ENCODE measurements around the gene TSPAN16.
A peak's percentile ranks its signal among the peaks of the same experiment; 100 is the strongest.

TSPAN16 gene

GRCh38 chr19:11293433-11294389, 2.2 kb upstream of the TSPAN16 start (continued):
- no peak for TF ChIP-seq ZSCAN16 (tag by site-specific recombination; IDR thresholded peaks at IDR 0.05)
- TF ChIP-seq GLI4 (tag by site-specific recombination; IDR thresholded peaks at IDR 0.05) = no peak
- TF ChIP-seq ZSCAN30 (tag by site-specific recombination; IDR thresholded peaks at IDR 0.05) = no peak
- no peak for TF ChIP-seq ZFP37 (tag by site-specific recombination; IDR thresholded peaks at IDR 0.05)
- TF ChIP-seq REPIN1 (tag by site-specific recombination; IDR thresholded peaks at IDR 0.05; ENCODE audit: low read depth) = no peak
- no peak for TF ChIP-seq ZNF776 (tag by site-specific recombination; IDR thresholded peaks at IDR 0.05; ENCODE audit: borderline replicate concordance)
- peak; percentile 100 for TF ChIP-seq ZNF394 (tag by site-specific recombination; IDR thresholded peaks at IDR 0.05; ENCODE audit: borderline replicate concordance)
- TF ChIP-seq ZNF138 (tag by site-specific recombination; IDR thresholded peaks at IDR 0.05; ENCODE audit: borderline replicate concordance) = no peak
- TF ChIP-seq ZNF292 (tag by site-specific recombination; IDR thresholded peaks at IDR 0.05; ENCODE audit: borderline replicate concordance, low read depth) = no peak
- no peak for TF ChIP-seq ZNF571 (tag by site-specific recombination; IDR thresholded peaks at IDR 0.05)
- TF ChIP-seq ZNF610 (tag by site-specific recombination; IDR thresholded peaks at IDR 0.05; ENCODE audit: borderline replicate concordance) = no peak
- peak; percentile 78 for TF ChIP-seq FEZF1 (tag by site-specific recombination; IDR thresholded peaks at IDR 0.05)
- TF ChIP-seq REST (tag by site-specific recombination; IDR thresholded peaks at IDR 0.05) = 0 out of 2 replicates have a peak, but pooled peaks have one; percentile 13
- TF ChIP-seq ZNF596 (tag by site-specific recombination; IDR thresholded peaks at IDR 0.05) = no peak
- peak; percentile 53; the same call in 1 of the 2 replicates for TF ChIP-seq ZBTB44 (tag by site-specific recombination; IDR thresholded peaks at IDR 0.05)
- no peak for TF ChIP-seq ZNF169 (tag by site-specific recombination; IDR thresholded peaks at IDR 0.05)
- TF ChIP-seq HOXA7 (CRISPR knock-in tag; IDR thresholded peaks at IDR 0.05; ENCODE audit: borderline replicate concordance) = no peak
- no peak; the same call in 1 of the 2 replicates for TF ChIP-seq PRDM4 (tag by site-specific recombination; IDR thresholded peaks at IDR 0.05)
- TF ChIP-seq ZSCAN4 (tag by site-specific recombination; IDR thresholded peaks at IDR 0.05) = no peak
- TF ChIP-seq ZNF148 (tag by site-specific recombination; IDR thresholded peaks at IDR 0.05; ENCODE audit: borderline replicate concordance) = no peak
- TF ChIP-seq ZNF174 (tag by site-specific recombination; IDR thresholded peaks at IDR 0.05) = no peak
- TF ChIP-seq ZNF548 (tag by site-specific recombination; IDR thresholded peaks at IDR 0.05) = no peak
- TF ChIP-seq ZNF521 (tag by site-specific recombination; IDR thresholded peaks at IDR 0.05) = no peak
- TF ChIP-seq ZNF585B (tag by site-specific recombination; IDR thresholded peaks at IDR 0.05) = no peak
- TF ChIP-seq ZNF19 (tag by site-specific recombination; IDR thresholded peaks at IDR 0.05; ENCODE audit: low read depth) = no peak
- TF ChIP-seq YY1 (tag by site-specific recombination; IDR thresholded peaks at IDR 0.05) = no peak
- TF ChIP-seq ZNF426 (tag by site-specific recombination; IDR thresholded peaks at IDR 0.05) = no peak
- TF ChIP-seq BCL11B (tag by site-specific recombination; IDR thresholded peaks at IDR 0.05; ENCODE audit: low read depth) = no peak
